Measurements from ENCODE around the gene SLC24A4. TPM values are rescaled to one million over a fixed set of nuclear protein-coding genes. Genes with fewer than 3 reads are reported as not detected.

Gene SLC24A4
- total RNA-seq, 1 donor from 2014 or later = 0.07 TPM

DNA sequence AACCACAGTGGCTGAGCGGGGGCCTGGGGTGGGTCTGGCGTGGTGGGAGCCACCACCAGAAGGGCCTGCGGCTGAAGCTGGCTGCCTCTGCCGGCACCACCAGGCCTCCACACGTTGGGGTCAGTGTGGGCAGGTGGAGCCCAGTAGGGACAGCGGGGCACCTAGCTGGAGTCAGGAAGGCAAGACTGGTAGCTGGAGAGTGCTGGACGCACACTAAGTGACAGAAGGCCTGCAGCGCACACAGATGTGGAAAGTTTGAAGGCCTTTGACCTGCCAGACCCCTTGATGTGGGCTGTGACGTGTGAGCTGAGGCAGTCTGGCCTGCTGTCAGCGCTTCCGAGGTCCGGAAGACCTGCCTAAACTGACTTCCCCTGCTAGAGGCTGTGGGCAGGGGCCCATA is 216.9 kb downstream of the SLC24A4 start:
- intact Hi-C loops (cut with micrococcal nuclease) = no loop called here

DNA sequence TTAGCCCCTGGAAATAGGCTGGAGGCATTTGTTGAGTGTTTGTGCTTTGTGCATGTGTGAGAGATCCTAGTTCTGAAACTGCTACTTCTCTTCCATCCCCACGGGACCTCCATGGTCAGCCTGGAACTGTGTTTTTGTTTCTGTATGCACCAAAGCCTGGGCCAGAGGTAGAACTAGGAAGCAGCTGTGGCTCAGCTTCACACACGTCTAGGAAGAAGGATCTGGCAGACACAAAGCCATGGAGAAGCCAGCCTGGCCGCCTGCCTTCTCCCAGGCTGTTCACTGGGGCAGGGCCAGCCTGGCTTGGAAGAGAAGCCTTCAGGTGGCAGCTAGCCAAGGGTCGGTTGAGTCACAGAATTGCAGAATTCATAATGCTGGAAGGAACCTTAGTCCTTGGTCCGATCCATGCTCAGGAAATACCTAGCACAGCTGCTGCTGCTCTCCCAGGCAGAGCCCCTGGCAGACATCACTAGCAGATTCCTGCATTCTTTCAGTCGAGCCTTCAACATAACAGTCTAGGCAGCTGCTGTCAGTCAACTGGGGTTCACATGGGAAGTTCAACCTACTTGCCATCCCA is 217.6 kb downstream of the SLC24A4 start:
- intact Hi-C loops (cut with micrococcal nuclease) = no loop called here

DNA sequence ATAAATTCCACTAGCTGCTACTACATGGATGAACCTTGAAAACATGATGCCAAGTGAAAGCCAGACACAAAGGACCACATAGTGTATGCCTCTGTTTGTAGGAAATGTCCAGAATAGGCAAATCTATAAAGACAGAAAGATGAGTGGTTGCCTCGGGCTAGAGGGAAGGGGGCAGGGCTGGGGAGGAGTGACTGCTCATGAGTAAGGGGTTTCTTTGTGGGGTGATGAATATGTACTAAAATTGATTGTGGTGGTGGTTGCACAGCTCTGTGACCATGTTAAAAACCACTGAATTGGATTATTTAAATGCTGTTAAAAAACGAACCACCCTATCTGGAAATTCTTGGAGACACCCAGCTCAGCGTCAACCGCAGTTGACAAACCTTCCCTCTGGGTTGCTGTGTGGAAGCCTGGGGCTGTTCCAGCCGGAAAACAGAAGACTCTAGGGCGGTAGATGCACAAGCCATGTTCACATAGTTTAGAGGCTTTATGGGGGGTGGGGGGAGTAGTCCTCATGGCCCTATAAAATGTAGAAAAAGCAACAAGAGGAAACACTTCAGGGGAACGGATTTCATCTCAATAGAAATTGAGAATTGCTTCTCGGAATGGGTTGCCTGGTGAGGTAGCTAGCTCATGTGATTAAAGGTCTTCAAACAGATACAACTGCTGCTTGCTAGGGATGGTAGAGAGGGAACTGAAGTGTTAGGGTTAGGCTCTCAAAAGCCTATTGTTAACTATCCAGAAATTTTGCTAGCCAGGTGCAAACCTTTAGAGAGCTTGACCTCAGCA is 220.0 kb downstream of the SLC24A4 start:
- intact Hi-C loops (cut with micrococcal nuclease) = no loop called here

DNA sequence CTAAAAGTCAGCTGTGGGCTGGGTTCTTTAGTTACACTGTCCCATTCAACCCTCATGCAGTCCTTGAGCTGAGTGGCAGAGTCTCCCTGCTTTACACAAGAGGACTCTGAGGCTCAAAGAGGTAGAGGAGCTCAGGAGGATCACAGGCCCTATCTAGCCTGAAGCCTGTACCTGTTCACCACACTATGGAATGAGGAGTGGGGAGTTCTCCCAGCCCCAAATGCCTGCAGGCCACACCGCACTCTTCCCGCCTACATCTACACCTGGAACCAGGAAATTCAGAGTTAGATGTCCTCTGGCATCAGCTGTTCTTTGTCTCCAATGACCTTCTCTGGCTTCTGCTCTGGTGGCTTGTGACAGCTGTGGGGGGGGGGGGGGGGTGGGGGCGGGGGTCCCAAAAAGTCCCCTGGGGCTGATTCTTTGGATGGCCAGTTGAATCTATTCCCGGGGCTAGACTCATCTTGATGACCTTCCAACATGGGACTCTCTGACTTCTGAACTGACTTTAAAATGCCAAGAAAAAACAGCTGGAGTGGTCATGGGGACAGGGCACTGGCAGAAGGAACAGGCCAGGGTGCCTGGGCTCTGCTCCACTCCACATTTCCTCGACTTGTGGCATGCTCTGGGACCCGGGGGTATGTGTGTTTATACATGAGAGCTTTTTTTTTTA is 221.2 kb downstream of the SLC24A4 start:
- intact Hi-C loops (cut with micrococcal nuclease) = no loop called here

DNA sequence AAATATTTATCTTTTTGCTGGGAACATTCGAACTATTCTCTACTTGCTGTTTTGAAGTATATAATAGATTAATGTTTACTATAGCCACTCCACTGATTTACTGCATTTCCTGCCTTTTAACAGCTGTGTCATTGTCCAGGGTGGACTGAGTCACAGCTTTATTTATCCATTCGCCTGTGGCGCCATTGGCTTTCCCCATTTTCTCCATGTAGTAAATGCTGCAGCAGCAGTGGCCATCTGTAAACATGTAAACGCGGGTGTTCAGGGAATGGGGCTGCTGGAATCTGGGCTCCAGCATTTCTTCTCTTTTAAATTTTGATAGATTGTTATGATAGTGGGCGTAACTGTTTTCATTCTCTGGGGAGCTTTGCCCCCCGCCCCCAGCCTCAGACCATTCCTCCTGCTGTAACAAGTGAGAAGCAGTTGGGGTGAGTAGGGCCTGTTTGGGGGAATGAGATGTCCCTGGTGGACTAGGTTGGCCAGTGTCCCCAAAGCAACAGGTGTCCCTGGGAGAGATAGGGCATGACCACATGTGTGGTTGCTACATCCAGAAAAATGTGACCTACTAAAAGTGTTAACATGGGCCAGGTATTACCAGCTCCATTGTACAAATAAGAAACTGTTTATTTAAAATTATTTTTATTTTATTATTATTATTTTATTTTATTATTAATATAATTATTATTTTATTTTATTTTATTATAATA is 223.5 kb downstream of the SLC24A4 start:
- intact Hi-C loops (cut with micrococcal nuclease) = loop anchor here (5.0 kb wide), 1 partner anchor 56 kb away; no protein-coding TSS in a partner anchor

DNA sequence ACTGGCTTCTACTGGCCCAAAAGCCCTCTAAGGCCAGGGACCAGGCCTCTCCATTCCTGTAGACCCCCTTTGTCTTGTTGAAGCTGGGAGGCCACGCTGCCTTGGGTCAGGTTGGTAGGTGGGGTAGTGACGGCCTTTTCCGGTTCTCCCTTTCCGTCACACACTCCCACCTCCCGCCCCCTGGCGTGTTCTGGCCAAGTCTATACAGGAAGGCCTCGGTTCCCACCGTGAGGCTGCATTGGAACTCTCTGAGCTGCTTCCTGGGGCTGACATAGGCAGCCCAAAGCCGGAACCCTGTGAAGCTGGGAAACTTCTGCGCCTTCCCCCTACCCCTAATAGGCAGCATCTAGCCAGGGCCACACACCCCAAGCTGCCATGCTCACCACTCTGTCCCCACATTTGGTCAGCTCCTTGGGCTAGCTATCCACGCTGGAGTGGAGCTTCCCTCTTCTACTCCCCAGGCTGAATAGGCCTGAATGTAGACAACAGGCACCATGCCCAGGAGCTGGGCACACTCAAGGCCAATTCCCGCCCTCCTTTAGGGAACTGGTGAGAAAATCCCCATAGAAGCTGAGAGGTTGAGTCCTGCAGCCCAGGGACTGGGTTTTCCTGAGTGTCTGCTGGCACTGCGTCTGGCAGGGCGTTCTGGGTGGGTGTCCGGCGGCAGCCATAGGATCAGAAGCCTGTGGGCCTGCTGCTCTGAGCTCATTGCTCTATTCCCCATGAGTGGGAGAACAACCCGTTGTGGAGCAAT is 226.3 kb downstream of the SLC24A4 start:
- intact Hi-C loops (cut with micrococcal nuclease) = loop anchor here (2.0 to 5.0 kb wide), 2 partner anchors 14 to 53 kb away; no protein-coding TSS in a partner anchor

DNA sequence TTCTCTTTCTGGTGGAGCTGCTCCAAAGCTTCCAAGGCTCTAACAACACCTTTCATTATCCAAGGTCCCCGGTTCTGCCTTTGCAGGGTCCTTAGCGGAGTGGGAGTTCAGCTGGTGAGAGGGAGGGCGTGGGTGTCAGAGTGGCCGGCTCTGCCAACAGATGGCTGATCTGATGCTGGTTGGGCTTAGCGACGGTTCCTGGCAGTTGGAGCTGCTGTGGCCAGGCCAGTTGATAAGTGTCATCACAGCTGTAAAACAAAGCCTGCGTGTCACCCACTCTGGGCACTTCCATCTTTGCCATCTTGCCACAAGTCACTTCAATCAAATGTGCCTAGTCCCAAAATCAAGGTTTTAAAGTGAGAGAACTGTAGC is 226.9 kb downstream of the SLC24A4 start:
- intact Hi-C loops (cut with micrococcal nuclease) = loop anchor here (2.0 to 5.0 kb wide), 3 partner anchors 13 to 52 kb away; no protein-coding TSS in a partner anchor

Other genes with a start within 250 kb of the SLC24A4 start
- 24.2 and 25.5 TPM in 2 replicates for gene ATXN3, start 216.6 kb upstream of the SLC24A4 start, total RNA-seq
- 103 and 107 TPM in 2 replicates for gene NDUFB1, start 201.5 kb upstream of the SLC24A4 start, total RNA-seq
- 82.4 and 83.4 TPM in 2 replicates for gene CPSF2, start 201.2 kb upstream of the SLC24A4 start, total RNA-seq
- 32.1 and 33.0 TPM in 2 replicates for gene RIN3, start 190.6 kb downstream of the SLC24A4 start, total RNA-seq